Effector memory CD4-positive, alpha-beta T cell (primary cell): ENCODE measurements around the gene CLDN6.
A peak's percentile ranks its signal among the peaks of the same experiment; 100 is the strongest.

Experiments used
- DNase-seq, 3 donors: peaks; one replicate each; pipeline ENCODE4 v3.0.0-alpha.2; 2020
- H3K27ac ChIP-seq: 2 replicates; pipeline ENCODE4 v1.7.0; 2013; ENCODE audit warnings: mild to moderate bottlenecking, low read length, moderate library complexity; ENCODE audit not compliant: insufficient read depth, poor library complexity, severe bottlenecking
- H3K27me3 ChIP-seq: replicated peaks from 2 replicates; pipeline ENCODE4 v1.7.0; 2013; ENCODE audit warnings: mild to moderate bottlenecking, low read length; ENCODE audit not compliant: insufficient read depth, control insufficient read depth, poor library complexity, severe bottlenecking
- H3K36me3 ChIP-seq: 2 replicates; pipeline ENCODE4 v1.7.0; 2013; ENCODE audit warnings: mild to moderate bottlenecking, low read length, moderate library complexity; ENCODE audit not compliant: control insufficient read depth, insufficient read depth
- H3K4me1 ChIP-seq: 2 replicates; pipeline ENCODE4 v1.7.0; 2013; ENCODE audit warnings: low read length, mild to moderate bottlenecking; ENCODE audit not compliant: control insufficient read depth, insufficient read depth, poor library complexity, severe bottlenecking
- H3K4me3 ChIP-seq: 2 replicates; pipeline ENCODE4 v1.7.0; 2013; ENCODE audit warnings: low read length, low read depth, mild to moderate bottlenecking; ENCODE audit not compliant: insufficient read depth, poor library complexity, severe bottlenecking
- H3K9me3 ChIP-seq: 2 replicates; pipeline ENCODE4 v1.7.0; 2013; ENCODE audit warnings: mild to moderate bottlenecking, low read length, moderate library complexity; ENCODE audit not compliant: control insufficient read depth
- total RNA-seq, 3 donors: gene quantifications; one replicate each; lab custom pipeline; 2026; lab: John Stamatoyannopoulos, UW

Gene CLDN6
- total RNA-seq, result 0 to 0.26 (median 0.19) reads per million in 3 donors

- no peak for DNase-seq
These were observed at the start of gene CLDN6 for GRCh38 chr16:3017794-3018506. CLDN6 (minus strand) TSS chr16:3018183; CDS start chr16:3016021, 2,162 bp downstream.

GRCh38 chr16:3066440-3066748 lies 48.4 kb upstream of the CLDN6 start:
- Histone ChIP-seq H3K4me1 (peaks cover 43% of the 10 kb centered on the region), H3K27ac (peak overlapping the region; percentile 97), H3K4me3 (peak overlapping the region; percentile 87), H3K27me3 (no peaks in the 10 kb centered on the region), H3K36me3 (peaks cover 18% of the 10 kb centered on the region), H3K9me3 (no peaks in the 10 kb centered on the region)
- no peak for DNase-seq

More at GRCh38 chr16:3017794-3018506, at the start of gene CLDN6:
- Histone ChIP-seq H3K27ac (no peak within 1 kb of the TSS), H3K4me1 (peaks cover 45% of the 10 kb centered on the region), H3K27me3 (peaks cover 4% of the 10 kb centered on the region), H3K36me3 (no peaks in the 10 kb centered on the region), H3K9me3 (no peaks in the 10 kb centered on the region), H3K4me3 (no peak within 1 kb of the TSS)

GRCh38 chr16:3065742-3066439 lies 47.9 kb upstream of the CLDN6 start:
- H3K9me3 ChIP-seq, result no peaks in the 10 kb centered on the region
- H3K27me3 ChIP-seq, result no peaks in the 10 kb centered on the region
- peaks cover 18% of the 10 kb centered on the region for H3K36me3 ChIP-seq
- peaks cover 38% of the 10 kb centered on the region for H3K4me1 ChIP-seq
- H3K27ac ChIP-seq, result peak overlapping the region; percentile 97
- peak overlapping the region; percentile 87 for H3K4me3 ChIP-seq
- DNase-seq, result no peak

- Histone ChIP-seq H3K27ac (peak within 1 kb of the TSS; percentile 97), H3K9me3 (no peaks in the 10 kb centered on the region), H3K36me3 (peaks cover 18% of the 10 kb centered on the region), H3K27me3 (no peaks in the 10 kb centered on the region), H3K4me3 (peak within 1 kb of the TSS; percentile 87), H3K4me1 (peaks cover 32% of the 10 kb centered on the region)
- DNase-seq, result peak; percentile 55 to 73 (median 56)
These were observed 47.2 kb upstream of the CLDN6 start, which contains the start of gene IL32 for GRCh38 chr16:3065069-3065741. IL32 (plus strand) TSS chr16:3065640; CDS start chr16:3065812, 172 bp downstream.

GRCh38 chr16:3063625-3064386 lies 45.8 kb upstream of the CLDN6 start:
- H3K4me3 ChIP-seq, result no peak overlapping the region
- H3K27ac ChIP-seq, result peak overlapping the region; percentile 97
- no peaks in the 10 kb centered on the region for H3K9me3 ChIP-seq
- H3K36me3 ChIP-seq, result peaks cover 10% of the 10 kb centered on the region
- DNase-seq, result no peak
- H3K4me1 ChIP-seq, result peaks cover 28% of the 10 kb centered on the region
- H3K27me3 ChIP-seq, result no peaks in the 10 kb centered on the region

- no peaks in the 10 kb centered on the region for H3K9me3 ChIP-seq
- no peak overlapping the region for H3K4me3 ChIP-seq
- H3K27ac ChIP-seq, result no peak overlapping the region
- peaks cover 26% of the 10 kb centered on the region for H3K4me1 ChIP-seq
- H3K27me3 ChIP-seq, result no peaks in the 10 kb centered on the region
- DNase-seq, result no peak
- no peaks in the 10 kb centered on the region for H3K36me3 ChIP-seq
These were observed 44.6 kb upstream of the CLDN6 start for GRCh38 chr16:3062553-3062952.

- Histone ChIP-seq H3K4me1 (peaks cover 37% of the 10 kb centered on the region), H3K27me3 (no peaks in the 10 kb centered on the region), H3K4me3 (no peak overlapping the region), H3K36me3 (no peaks in the 10 kb centered on the region), H3K9me3 (no peaks in the 10 kb centered on the region), H3K27ac (no peak overlapping the region)
- DNase-seq, result no peak
These were observed 42.5 kb upstream of the CLDN6 start for GRCh38 chr16:3060339-3061127.

GRCh38 chr16:3059723-3060242 lies 41.8 kb upstream of the CLDN6 start:
- Histone ChIP-seq H3K27me3 (no peaks in the 10 kb centered on the region), H3K4me3 (peak overlapping the region; percentile 94), H3K9me3 (no peaks in the 10 kb centered on the region), H3K27ac (peak overlapping the region; percentile 88), H3K36me3 (no peaks in the 10 kb centered on the region), H3K4me1 (peaks cover 43% of the 10 kb centered on the region)
- DNase-seq, result no peak
